RWPE1 (cell line): Measurements from ENCODE around the gene ACP3.
"Not testable (repeated sequence)": the region's sequence is repeated elsewhere in the genome, so short reads cannot be mapped to it uniquely, and the experiment has no call there.

Experiments used
- CTCF ChIA-PET: fragments of 350-600 bp; sonication (Branson Sonifier 250); formaldehyde crosslinking; extraction: SDS; loops from one replicate; lab custom pipeline; 2021; lab: Yijun Ruan, JAX
- POLR2A ChIA-PET: fragments of 400-600 bp; formaldehyde crosslinking; extraction: SDS; loops from one replicate; lab custom pipeline; 2020; ENCODE audit warnings: antibody characterized with exemption; ENCODE audit not compliant: low non-redundant PET; lab: Yijun Ruan, JAX
- DNase-seq: peaks from one replicate; pipeline ENCODE4 v3.0.0; 2012; ENCODE audit warnings: low spot score
- H3K27ac ChIP-seq: fragments of 450-650 bp; 2 replicates; pipeline ENCODE4 v1.5.1; 2017
- TF ChIP-seq, protein P1 (sequence below): fragments of 450-650 bp; conservative IDR thresholded peaks from 2 replicates; pipeline ENCODE4 v1.5.1; 2017; ENCODE audit warnings: low read depth, mild to moderate bottlenecking

The ACP3 gene

GRCh38 chr3:132382267-132382666 lies 65.1 kb downstream of the ACP3 start:
- DNase-seq: no peak
- CTCF ChIA-PET: no interaction called here
- no peak overlapping the region for H3K27ac ChIP-seq
- POLR2A ChIA-PET: no interaction called here
- TF ChIP-seq, protein P1, sequence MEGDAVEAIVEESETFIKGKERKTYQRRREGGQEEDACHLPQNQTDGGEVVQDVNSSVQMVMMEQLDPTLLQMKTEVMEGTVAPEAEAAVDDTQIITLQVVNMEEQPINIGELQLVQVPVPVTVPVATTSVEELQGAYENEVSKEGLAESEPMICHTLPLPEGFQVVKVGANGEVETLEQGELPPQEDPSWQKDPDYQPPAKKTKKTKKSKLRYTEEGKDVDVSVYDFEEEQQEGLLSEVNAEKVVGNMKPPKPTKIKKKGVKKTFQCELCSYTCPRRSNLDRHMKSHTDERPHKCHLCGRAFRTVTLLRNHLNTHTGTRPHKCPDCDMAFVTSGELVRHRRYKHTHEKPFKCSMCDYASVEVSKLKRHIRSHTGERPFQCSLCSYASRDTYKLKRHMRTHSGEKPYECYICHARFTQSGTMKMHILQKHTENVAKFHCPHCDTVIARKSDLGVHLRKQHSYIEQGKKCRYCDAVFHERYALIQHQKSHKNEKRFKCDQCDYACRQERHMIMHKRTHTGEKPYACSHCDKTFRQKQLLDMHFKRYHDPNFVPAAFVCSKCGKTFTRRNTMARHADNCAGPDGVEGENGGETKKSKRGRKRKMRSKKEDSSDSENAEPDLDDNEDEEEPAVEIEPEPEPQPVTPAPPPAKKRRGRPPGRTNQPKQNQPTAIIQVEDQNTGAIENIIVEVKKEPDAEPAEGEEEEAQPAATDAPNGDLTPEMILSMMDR: no peak

- DNase-seq: no peak
- ChIA-PET CTCF (no interaction called here), POLR2A (no interaction called here)
- TF ChIP-seq, protein P1: no peak
- no peak overlapping the region for H3K27ac ChIP-seq
Observed at GRCh38 chr3:132382688-132383194, 65.5 kb downstream of the ACP3 start.

DNA sequence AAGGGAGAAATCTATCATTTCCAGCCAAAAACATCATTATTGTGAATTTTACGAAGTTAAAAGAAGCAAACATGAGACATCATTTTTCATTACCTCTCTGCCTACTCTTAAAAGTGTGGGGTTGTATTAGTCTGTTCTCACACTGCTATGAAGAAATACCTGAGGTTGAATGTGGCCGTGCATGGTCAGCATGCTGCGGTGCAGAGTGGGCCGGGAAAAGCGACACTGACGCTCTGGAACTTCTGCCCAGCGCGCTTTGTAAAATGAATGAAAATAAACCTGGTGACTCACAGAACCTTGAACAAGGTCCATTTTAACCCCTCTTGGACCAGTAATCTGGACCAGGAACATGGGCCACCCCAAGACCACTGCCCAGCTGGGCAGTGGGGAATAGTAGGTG lies 69.1 kb downstream of the ACP3 start:
- H3K27ac ChIP-seq: no peak overlapping the region
- DNase-seq: no peak
- TF ChIP-seq, protein P1: no peak
- ChIA-PET CTCF (no interaction called here), POLR2A (no interaction called here)

GRCh38 chr3:132392675-132393074 lies 75.5 kb downstream of the ACP3 start:
- POLR2A ChIA-PET, DNase-seq, H3K27ac ChIP-seq, CTCF ChIA-PET: not testable (repeated sequence)

GRCh38 chr3:132394320-132394719 lies 77.1 kb downstream of the ACP3 start:
- ChIA-PET POLR2A (no interaction called here), CTCF (no interaction called here)
- TF ChIP-seq, protein P1: no peak

GRCh38 chr3:132395126-132395525 lies 77.9 kb downstream of the ACP3 start:
- TF ChIP-seq, protein P1: no peak
- no peak for DNase-seq
- ChIA-PET CTCF (no interaction called here), POLR2A (no interaction called here)
- no peak overlapping the region for H3K27ac ChIP-seq

More at GRCh38 chr3:132394320-132394719, 77.1 kb downstream of the ACP3 start:
- DNase-seq: no peak
- H3K27ac ChIP-seq: no peak overlapping the region

GRCh38 chr3:132396255-132396654 lies 79.0 kb downstream of the ACP3 start:
- ChIA-PET POLR2A (no interaction called here), CTCF (interaction anchor here (0.5 to 4.9 kb wide), 2 partner anchors 14 to 45 kb away, joined by 3 to 52 read pairs; no protein-coding TSS in a partner anchor)
- no peak for DNase-seq
- TF ChIP-seq, protein P1: no peak
- no peak overlapping the region for H3K27ac ChIP-seq

- POLR2A ChIA-PET, DNase-seq, H3K27ac ChIP-seq: not testable (repeated sequence)
- CTCF ChIA-PET: interaction anchor here (0.5 to 4.9 kb wide), 5 partner anchors 13 to 358 kb away, joined by 3 to 52 read pairs (median 4); no protein-coding TSS in a partner anchor
Observed at GRCh38 chr3:132396776-132397175, 79.6 kb downstream of the ACP3 start.
